ENCODE results near the gene CDH19.

DNA sequence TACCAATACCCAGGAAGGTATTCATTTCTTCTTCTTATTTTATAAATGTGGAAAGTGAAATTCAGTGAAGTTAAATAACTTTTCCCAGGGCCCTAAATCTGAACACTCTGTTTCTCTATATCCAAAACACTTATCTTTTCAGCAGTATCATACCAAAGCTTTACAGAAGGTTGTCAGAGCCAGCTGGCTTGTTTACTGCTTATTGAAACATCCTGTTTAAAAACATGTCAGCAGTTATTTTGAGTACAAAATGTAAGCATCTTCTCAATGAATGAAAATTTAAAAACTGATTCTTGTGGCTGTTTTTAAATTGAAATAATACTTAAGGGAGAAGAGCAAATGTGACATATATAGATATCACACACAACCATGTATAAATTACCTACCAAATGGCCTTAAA lies 11.3 kb upstream of the CDH19 start:
- TF ChIP-seq, protein P1, sequence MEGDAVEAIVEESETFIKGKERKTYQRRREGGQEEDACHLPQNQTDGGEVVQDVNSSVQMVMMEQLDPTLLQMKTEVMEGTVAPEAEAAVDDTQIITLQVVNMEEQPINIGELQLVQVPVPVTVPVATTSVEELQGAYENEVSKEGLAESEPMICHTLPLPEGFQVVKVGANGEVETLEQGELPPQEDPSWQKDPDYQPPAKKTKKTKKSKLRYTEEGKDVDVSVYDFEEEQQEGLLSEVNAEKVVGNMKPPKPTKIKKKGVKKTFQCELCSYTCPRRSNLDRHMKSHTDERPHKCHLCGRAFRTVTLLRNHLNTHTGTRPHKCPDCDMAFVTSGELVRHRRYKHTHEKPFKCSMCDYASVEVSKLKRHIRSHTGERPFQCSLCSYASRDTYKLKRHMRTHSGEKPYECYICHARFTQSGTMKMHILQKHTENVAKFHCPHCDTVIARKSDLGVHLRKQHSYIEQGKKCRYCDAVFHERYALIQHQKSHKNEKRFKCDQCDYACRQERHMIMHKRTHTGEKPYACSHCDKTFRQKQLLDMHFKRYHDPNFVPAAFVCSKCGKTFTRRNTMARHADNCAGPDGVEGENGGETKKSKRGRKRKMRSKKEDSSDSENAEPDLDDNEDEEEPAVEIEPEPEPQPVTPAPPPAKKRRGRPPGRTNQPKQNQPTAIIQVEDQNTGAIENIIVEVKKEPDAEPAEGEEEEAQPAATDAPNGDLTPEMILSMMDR (IDR thresholded peaks at IDR 0.05), result no peak
- no peak for TF ChIP-seq POLR2A (IDR thresholded peaks at IDR 0.05)

Measured in uterus (tissue), 2 donors.